GM21619 (cell line): ENCODE results near the gene RPS28.
"Not testable (repeated sequence)": the region's sequence is repeated elsewhere in the genome, so short reads cannot be mapped to it uniquely, and the experiment has no call there.

Experiments
- ATAC-seq: cut with Tn5 transposase; IDR thresholded peaks from one replicate; pipeline ENCODE4 v1.9.1; 2021; ENCODE audit not compliant: unreplicated experiment

The RPS28 gene

DNA sequence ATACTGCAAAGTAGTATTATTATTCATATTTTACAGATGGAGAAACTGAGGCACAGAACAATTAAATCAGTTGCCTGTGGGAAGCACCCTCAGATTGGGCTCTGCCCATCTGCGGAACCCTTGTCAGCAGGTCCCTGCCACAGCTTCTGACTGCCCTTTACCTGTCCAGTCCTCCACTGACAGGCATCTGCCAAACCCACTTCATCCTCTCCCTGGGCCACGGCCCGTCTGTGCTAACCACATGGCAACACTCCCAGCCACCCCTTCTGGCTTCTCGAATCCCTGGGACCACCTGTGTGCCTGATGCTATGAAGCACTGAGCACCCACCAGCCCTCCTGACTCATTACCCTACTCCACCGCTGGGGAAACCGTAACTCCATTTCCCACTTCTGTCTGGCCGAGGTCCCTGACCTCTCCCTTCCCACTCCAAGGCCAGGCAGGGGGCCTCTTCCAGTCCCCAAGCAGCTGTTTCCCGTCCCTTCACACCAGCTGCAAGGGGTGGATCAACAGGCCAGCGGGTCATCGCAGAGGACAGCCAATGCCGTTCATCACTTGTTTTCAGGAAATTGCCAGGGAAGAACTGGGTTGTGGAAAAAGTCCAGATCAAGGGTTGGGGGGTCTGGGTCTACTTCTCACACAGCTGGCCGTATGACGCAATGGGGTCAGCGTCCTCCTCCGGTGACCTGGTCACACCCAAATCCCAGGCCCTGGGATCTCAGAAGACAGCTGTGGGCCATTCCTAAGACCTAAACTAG lies 19.2 kb downstream of the RPS28 start:
- no peak for ATAC-seq

DNA sequence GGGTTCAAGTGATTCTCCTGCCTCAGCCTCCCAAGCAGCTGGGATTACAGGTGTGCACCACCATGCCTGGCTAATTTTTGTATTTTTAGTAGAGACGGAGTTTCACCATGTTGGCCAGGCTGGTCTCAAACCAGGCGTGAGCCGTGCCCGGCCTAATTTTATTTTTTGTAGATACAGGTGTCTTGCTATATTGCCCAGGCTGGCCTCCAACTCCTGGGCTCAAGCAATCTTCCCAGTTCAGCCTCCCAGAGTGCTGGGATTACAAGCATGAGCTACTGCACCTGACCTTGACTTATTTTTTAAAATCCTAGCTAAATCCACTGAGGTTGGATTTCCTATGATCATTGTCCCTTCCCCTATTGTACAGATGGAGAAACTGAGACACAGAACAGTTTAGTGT lies 20.2 kb downstream of the RPS28 start:
- ATAC-seq: not testable (repeated sequence)

DNA sequence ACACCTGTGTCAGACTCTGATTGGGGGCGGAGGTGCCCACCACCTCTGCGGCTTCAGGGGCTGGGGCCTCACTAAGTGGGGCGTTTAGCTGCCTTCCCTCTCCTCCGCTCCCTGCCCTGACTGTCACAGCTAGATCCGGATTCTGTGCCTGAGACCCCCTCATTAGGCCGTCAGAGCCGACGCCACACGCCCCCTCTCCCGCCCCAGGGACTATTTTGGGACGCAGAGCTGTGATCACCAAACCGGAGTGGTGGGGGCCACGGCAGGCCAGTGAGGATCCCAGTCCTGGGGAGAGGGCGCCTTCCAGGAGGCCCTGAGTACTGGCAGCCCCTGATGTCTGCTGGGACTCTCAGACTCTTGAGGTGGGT lies 21.0 kb downstream of the RPS28 start:
- no peak for ATAC-seq

DNA sequence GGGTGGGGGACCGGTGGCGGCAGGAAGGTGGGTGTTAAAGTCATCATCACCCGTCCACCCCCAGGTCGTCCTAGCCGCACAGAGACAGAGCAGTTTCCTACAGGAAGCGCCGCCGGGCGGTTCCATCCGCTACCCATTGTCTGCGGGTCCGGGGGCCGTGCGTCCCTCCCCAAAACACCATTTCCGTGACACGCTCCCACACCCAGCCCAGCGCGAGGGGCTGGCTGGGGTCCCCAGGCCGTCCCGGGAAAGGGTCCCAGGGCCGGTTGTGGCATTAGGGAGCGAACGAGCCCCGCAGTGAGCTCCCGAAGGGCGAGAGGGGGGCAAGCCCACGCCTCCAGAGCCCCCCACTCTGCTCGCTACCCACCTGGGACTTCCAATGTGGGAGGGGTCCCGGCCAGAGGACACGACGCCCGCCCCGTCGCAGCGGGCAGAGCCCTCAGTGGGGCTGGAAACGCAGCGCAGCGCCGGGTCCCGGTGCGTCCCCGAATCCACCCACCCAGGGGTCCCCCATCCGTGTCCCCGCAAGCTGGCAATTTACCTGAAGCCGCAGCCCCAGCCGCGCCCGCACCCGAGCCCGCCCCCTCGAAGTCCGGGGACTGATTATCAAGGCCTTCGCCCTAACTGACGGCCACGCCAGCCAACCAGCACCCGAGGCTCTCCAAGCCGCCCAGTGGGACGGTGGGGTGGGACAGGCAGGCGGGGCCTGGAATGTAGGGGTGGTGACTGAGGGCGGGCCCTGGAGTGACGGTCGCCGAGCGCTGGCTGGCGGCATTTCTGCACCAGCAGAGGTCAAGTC lies 21.6 kb downstream of the RPS28 start, which contains the start of gene KANK3:
TSS of gene KANK3 (minus strand) at position 579 of the 799 bp plus-strand sequence. CDS start 5,434 bp downstream, outside the sequence.
- ATAC-seq: peak; percentile 94

DNA sequence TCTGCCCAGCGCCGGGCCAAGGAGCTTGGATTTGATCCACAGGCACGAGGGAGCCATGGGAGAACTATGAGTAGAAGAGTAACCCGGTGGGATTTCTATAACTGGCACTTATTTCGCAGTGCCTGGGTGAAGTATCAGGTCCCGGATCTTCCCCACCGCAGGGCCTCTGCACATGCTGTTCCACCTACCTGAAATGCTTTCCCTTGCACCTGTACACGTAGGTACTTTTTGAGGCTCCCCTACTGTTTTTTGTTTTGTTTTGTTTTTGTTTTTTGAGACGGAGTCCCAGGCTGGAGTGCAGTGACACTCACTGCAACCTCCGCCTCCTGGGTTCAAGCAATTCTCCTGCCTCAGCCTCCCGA lies 22.2 kb downstream of the RPS28 start:
- ATAC-seq: no peak

DNA sequence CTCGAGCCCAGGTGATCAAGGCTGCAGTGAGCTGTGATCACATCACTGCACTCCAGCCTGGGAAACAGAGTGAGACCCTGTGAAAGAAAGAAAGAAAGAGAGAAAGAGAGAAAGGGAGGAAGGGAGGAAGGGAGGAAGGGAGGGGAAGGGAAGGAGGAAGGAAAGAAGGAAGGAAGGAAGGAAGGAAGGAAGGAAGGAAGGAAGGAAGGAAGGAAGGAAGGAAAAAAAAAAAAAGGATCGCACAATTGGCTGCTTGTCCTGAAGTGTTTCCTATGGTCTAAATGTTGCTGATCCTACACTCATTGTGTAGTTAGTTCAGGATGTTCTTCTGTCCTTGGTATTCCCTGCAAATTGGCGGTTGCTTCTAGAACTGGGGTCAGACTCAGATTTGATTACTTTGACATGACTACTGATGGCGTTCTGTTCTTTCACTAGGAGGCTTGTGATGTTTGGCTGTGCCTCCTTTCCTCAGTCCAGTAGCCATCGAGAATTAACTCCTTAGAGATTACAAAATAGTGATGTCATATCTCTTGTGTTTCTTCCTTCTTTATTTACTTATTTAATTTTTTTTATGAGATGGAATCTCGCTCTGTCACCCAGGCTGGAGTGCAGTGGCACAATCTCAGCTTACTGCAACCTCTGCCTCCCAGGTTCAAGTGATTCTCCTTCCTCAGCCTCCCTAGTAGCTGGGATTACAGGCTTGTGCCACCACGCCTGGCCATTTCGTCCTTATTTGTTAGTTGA lies 28.5 kb downstream of the RPS28 start:
- not testable (repeated sequence) for ATAC-seq

DNA sequence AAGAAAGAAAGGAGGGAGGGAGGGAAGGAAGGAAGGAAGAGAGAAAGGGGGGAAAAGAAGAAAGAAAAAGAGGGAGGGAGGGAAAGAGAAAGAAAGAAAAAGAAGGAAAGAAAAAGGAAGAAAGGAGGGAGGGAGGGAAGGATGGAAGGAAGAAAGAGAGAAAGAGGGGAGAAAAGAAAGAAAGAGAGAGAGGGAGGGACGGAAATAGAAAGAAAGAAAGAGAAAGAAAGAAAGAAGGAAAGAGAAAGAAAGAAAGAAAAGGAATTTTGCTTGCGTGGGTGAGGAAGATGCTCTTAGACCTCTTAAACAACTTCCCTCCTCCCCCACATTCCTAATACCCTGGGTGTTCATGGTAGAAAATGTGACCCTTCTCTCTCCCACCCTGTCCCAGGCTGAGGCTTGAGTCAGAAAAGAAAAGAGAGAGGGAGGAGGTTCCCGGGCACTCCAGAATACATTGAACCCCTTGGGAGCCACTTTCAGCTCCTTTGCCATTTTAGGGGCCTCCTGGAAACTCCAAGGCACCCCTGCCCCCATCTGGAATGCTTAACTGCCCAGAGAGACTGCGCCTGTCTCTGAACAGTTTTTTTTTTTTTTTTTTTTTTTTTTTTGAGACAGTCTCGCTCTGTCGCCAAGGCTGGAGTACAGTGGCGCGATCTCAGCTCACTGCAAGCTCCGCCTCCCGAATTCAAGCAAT lies 31.0 kb downstream of the RPS28 start:
- ATAC-seq: no peak

DNA sequence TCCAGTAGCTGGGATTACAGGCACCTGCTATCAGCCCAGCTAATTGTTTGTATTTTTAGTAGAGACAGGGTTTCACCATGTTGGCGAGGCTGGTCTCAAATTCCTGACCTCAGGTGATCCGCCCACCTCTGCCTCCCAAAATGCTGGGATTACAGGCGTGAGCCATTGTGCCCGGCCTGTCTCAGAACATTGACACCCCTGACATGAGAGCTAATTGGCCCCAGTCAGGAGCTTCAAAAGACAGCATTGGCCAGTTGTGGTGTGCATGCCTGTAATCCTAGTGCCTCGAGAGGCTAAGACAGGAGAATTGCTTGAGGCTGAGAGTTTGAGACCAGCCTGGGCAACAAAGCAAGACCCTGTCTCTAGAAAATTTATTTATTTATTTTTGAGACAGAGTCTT lies 31.5 kb downstream of the RPS28 start:
- ATAC-seq: not testable (repeated sequence)

DNA sequence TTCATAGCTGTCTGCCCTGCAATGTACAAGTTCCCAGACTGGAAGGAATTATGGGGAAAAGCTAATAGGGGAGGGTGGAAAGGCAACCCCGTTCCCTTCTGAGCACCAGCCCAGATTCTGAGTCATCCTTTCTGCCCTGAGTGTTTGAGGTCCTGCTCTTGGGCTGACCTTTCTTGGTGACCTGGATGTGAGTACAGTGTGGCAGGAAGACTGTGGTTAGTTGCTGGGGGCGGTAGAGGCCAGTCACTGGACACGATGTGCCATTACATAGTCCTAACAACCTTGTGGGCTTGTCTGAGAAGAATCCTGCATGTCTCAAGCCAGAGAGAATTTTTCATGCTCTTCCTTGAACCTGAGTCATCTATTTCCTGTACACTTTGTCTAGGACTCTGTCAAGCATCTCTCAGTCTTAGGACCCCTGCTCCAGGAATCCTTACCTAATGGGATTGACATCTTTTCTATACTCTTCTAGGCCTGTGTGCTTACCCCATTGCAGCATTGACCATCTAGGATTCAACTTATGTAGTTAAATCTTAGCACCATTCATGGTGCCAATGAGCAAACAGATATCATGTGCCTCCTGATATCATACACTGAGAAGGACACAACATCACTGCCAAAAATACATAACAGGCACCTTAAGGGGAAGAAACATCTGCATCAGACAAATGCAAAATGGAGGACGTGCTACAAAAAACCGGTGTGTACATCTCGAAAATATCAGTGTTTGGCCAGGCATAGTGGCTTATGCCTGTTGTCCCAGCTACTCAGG lies 34.5 kb downstream of the RPS28 start:
- ATAC-seq: no peak

DNA sequence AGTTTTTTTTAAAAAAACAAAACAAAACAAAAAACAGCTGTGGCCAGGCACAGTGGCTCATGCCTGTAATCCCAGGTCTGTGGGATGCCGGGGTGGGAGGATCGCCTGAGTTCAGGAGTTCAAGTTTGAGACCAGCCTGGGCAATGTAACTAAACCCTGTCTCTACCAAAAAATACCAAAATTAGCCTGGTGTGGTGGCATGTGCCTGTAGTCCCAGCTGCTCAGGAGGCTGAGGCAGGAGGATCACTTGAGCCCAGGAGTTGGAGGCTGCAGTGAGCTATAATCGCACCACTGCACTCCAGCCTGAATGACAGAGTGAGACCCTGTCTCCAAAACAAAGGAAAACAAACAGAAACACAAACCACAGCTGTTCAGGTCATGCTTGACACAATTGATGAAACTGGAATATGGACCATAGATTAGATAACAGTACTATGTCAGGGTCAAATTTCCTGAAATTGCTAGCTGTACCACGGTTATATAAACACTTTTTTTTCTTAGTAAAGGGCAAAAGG lies 35.8 kb downstream of the RPS28 start:
- ATAC-seq: no peak

DNA sequence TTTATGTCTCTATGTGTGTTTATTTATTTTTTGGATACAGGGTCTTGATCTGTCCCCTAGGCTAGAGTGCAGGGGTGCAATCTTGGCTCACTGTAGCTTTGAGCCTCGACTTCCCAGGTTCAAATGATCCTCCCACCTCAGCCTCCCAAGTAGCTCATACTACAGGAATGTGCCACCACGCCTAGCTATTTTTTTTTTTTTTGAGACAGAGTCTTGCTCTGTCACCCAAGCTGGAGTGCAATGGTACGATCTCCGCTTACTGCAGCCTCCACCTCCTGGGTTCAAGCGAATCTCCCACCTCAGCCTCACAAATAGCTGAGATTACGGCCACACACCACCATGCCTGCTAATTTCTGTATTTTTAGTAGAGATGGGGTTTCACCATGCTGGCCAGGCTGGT lies 37.7 kb downstream of the RPS28 start:
- no peak for ATAC-seq

DNA sequence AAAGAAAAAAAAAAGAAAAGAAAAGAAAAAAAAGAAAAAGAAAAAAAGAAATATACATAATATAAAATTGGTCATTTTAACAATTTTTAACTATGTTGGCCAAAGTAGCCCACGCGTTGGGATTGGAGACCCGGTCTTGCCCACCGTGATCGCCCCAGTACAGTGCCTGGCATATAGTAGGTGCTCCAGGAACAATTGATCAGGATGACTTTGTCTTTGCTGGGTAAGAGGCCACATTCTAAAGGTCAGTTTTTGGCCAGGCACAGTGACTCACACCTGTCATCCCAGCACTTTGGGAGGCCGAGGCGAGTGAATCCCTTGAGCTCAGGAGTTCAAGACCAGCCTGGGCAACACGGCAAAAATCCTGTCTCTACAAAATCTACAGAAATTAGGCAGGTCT lies 38.9 kb downstream of the RPS28 start:
- ATAC-seq: no peak

DNA sequence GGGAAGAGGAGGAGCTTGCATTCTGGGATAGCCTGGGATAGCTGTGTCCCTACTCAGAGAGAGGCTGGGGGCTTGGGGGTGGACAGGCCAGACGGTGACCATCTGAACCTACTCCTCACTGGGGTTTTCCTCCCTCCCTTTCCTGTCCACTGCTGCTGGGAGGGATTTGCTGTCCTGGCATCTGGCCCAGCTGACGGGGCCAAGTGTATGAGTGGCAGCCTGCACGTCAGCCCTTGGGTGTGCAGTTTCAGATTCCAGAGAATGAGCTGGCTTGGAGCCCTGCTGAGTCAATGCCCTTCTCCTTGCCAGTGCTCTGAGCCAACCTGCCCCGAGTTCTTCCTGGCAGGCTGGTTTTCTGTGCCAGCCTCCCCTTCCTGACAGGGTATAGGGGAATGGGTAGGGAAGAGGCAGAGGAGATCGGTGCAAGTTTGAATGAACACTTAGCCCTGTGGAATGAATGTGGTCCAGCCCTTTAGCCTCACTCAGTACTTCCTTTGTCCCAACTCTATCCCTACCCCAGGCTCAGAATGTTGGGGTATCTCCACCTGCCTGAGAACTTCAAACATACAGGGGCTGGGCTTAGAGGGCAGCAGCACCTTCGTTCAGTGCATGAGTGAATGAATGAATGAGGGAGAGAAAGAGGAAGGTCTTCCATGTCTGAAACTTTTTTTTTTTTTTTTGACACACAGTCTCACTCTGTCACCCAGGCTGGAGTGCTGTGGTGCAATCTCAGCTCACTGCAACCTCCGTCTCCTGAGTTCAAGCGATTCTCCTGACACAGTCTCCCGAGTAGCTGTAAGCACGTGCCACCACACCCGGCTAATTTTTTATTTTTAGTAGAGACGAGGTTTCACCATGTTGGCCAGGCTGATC lies 40.9 kb downstream of the RPS28 start:
- no peak for ATAC-seq

DNA sequence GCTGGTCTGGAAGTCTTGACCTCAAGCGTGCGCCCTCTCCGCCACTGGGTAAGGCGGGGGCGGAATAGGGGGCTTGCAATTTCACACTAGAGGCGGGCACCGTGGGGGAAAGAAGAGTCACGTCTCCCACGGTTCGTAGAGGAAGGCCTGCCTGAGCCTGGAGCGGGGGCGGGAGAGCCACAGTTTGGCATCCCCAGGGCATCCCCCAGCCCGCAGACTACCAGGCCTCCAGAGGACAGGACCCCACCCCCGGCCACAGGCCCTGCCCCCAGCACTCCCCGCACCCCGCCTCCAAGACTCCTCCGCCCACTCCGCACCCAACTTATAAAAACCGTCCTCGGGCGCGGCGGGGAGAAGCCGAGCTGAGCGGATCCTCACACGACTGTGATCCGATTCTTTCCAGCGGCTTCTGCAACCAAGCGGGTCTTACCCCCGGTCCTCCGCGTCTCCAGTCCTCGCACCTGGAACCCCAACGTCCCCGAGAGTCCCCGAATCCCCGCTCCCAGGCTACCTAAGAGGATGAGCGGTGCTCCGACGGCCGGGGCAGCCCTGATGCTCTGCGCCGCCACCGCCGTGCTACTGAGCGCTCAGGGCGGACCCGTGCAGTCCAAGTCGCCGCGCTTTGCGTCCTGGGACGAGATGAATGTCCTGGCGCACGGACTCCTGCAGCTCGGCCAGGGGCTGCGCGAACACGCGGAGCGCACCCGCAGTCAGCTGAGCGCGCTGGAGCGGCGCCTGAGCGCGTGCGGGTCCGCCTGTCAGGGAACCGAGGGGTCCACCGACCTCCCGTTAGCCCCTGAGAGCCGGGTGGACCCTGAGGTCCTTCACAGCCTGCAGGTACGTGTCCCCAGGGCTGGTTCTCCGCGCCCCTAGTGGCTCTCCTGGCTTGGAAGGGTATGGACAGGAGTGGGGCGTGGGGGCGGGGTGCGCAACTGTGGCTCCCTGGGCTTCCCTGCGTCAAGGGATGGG lies 42.8 kb downstream of the RPS28 start, which contains the start of gene ANGPTL4:
TSS of gene ANGPTL4 (plus strand) at position 353 of the 969 bp plus-strand sequence. CDS start at position 520, 167 bp downstream.
- no peak for ATAC-seq

DNA sequence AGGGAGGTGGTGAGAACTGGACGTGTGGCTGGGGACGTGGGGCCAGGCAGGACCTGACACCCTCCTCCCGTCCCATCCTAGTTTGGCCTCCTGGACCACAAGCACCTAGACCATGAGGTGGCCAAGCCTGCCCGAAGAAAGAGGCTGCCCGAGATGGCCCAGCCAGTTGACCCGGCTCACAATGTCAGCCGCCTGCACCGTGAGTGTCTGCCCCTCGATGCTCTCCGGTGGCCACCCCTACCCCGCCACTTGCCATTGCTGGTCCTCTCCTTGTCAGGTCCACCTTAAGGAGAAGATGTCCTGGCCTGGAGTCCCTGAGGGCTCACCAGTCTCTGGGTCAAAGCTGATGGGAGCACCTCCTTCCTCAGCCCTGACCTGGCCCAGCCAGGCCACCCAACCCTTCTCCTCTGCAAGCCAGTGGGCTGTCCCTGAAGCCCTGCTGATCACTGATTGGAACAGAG lies 44.9 kb downstream of the RPS28 start:
- ATAC-seq: no peak

DNA sequence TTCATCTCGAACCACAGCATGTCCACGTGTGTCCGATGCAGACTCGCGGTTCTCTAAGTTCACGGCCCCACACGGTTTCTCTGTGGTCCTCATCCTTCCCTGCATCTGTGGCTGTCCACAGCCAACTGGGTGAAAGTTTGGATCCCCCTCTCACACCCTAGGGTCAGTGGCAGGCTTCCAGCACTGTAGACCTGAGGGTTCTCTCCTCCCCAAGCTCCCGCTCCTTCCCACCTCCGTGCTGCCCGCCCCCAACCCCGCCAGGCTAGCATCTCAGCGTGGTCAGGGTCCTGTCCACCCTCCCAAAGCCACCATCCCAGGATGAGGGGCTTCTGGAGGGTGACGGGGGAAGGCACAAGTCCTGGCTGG lies 45.6 kb downstream of the RPS28 start:
- ATAC-seq: no peak

DNA sequence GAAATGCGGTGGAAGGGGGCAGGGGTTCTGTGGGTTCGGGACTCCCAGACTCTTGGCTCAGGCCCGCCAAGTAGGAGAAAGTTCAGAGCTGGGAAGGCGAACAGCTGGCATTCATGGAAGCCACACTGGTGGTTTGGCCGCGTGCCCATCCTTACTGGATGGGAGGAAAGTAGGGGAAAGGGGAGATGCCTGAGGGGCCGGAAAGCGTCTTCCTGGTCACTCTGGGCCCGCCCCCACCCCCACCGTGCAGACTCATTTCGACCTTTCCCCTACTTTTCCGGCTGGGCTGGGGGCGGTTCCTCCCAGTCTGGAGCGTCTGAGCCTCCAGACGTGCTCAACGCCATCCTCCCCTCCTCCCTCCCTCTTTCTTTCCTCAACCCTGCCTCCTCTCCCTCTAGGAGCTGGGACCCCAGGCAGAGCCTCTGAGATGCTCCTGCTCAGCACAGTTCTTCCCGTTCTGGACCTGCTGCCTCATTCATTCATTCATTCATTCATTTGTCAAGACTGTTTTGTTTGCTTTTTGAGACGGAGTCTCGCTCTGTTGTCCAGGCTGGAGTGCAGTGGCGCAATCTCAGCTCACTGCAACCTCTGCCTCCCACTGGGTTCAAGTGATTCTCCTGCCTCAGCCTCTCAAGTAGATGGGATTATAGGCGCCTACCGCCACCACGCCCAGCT lies 46.2 kb downstream of the RPS28 start:
- ATAC-seq: no peak
